Ishikawa (cell line): Measurements from ENCODE around the gene STRIP1.

Experiments used
- CREB1 ChIP-seq: IDR thresholded peaks from 2 replicates; pipeline ENCODE4 v1.6.1; 2012; ENCODE audit warnings: low read depth
- EGR1 ChIP-seq: IDR thresholded peaks from 2 replicates; pipeline ENCODE4 v1.6.1; 2012
- EP300 ChIP-seq: IDR thresholded peaks from 2 replicates; pipeline ENCODE4 v1.6.1; 2012; ENCODE audit warnings: borderline replicate concordance
- RAD21 ChIP-seq: IDR thresholded peaks from 2 replicates; pipeline ENCODE4 v1.6.1; 2012; ENCODE audit warnings: low read depth
- TAF1 ChIP-seq: IDR thresholded peaks from 2 replicates; pipeline ENCODE4 v1.6.1; 2012; ENCODE audit warnings: low read depth, mild to moderate bottlenecking
- TF ChIP-seq, protein P1 (sequence below): IDR thresholded peaks from 2 replicates; pipeline ENCODE4 v1.6.1; 2012

DNA sequence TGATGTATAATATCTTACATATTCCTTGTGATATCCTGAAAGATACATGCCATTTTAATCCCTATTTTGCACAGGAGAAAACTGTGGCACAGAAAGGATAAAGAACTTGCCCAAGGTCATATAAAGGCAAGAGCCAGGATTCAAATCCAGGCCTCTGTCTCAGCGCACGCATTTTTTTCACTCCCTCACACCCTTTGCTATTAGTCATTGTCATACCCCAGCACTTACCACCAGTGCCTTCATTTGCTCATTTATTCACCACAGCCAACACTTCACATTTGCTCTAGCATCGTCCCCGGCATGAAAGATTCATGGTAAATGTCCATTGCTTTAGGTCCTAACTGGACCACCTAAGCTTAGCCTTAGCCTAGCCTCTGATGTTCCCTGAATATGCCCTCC lies 21.9 kb downstream of the STRIP1 start:
- no peak for TF ChIP-seq RAD21
- no peak for TF ChIP-seq EP300
- TF ChIP-seq, protein P1, sequence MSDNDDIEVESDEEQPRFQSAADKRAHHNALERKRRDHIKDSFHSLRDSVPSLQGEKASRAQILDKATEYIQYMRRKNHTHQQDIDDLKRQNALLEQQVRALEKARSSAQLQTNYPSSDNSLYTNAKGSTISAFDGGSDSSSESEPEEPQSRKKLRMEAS = no peak
- no peak for TF ChIP-seq EGR1
- no peak for TF ChIP-seq TAF1
- TF ChIP-seq CREB1 = no peak
